ENCODE results near the gene TRPM4.
"Not testable (repeated sequence)": the region's sequence is repeated elsewhere in the genome, so short reads cannot be mapped to it uniquely, and the experiment has no call there.

GRCh38 chr19:49121841-49122240, 35.8 kb upstream of the TRPM4 start:
- TF ChIP-seq MAX (IDR thresholded peaks at IDR 0.05); CTCF (IDR thresholded peaks at IDR 0.05; ENCODE audit: control extremely low read depth in 1 of 3, insufficient read depth in 1 of 3, low read depth in 1 of 3, low read length in 3 of 3); TBP (IDR thresholded peaks at IDR 0.05; ENCODE audit: low read depth, low read length); POLR2A (IDR thresholded peaks at IDR 0.05; ENCODE audit: control extremely low read depth in 1 of 2, low read depth in 2 of 2, low read length in 2 of 2); EZH2 (IDR thresholded peaks at IDR 0.05; ENCODE audit: low read depth, low read length, severe bottlenecking); RAD21 (IDR thresholded peaks at IDR 0.05 in 1 of 2, conservative IDR thresholded peaks at IDR 0.05 in 1 of 2; ENCODE audit: low read depth in 2 of 2, low read length in 2 of 2): not testable (repeated sequence)
